ENCODE results near the gene GTF2H4.

The GTF2H4 gene

GRCh38 chr6:30942338-30943060 is 34.5 kb downstream of the GTF2H4 start:
- peak; percentile 77 for TF ChIP-seq CTCF (IDR thresholded peaks at IDR 0.05; ENCODE audit: insufficient read depth, low read length, missing control alignments)
- ChIA-PET POLR2A (no interaction called here), CTCF (interaction anchor here (0.9 to 7.0 kb wide), 36 partner anchors 9 to 250 kb away, joined by 3 to 104 read pairs (median 6); partner anchors contain the start of genes GTF2H4, SFTA2 and VARS2)
- no peak overlapping the region for H3K4me3 ChIP-seq (ENCODE audit: low read depth, low read length)
- peak; percentile 17 for DNase-seq (ENCODE audit: low read depth, low spot score)

- CTCF ChIA-PET: interaction anchor here (1.5 to 7.0 kb wide), 5 partner anchors 12 to 136 kb away, joined by 6 to 104 read pairs (median 31); partner anchors contain the start of gene VARS2
- POLR2A ChIA-PET: no interaction called here
- no peak for DNase-seq (ENCODE audit: low read depth, low spot score)
- TF ChIP-seq CTCF (IDR thresholded peaks at IDR 0.05; ENCODE audit: insufficient read depth, low read length, missing control alignments): no peak
- no peak overlapping the region for H3K4me3 ChIP-seq (ENCODE audit: low read depth, low read length)
Measured at GRCh38 chr6:30944051-30944450, 36.0 kb downstream of the GTF2H4 start.

GRCh38 chr6:30945281-30945680 is 37.3 kb downstream of the GTF2H4 start:
- ChIA-PET POLR2A (no interaction called here), CTCF (interaction anchor here (0.6 to 6.1 kb wide), 6 partner anchors 9 to 142 kb away, joined by 3 to 104 read pairs (median 6); no protein-coding TSS in a partner anchor)
- H3K4me3 ChIP-seq (ENCODE audit: low read depth, low read length): no peak overlapping the region
- no peak for DNase-seq (ENCODE audit: low read depth, low spot score)
- no peak for TF ChIP-seq CTCF (IDR thresholded peaks at IDR 0.05; ENCODE audit: insufficient read depth, low read length, missing control alignments)

- DNase-seq (ENCODE audit: low read depth, low spot score): no peak
- ChIA-PET CTCF (interaction anchor here (2.2 to 2.7 kb wide), 2 partner anchors 123 to 140 kb away, joined by 9 to 16 read pairs; no protein-coding TSS in a partner anchor), POLR2A (no interaction called here)
- no peak for TF ChIP-seq CTCF (IDR thresholded peaks at IDR 0.05; ENCODE audit: insufficient read depth, low read length, missing control alignments)
- no peak overlapping the region for H3K4me3 ChIP-seq (ENCODE audit: low read depth, low read length)
Measured at GRCh38 chr6:30947231-30947630, 39.2 kb downstream of the GTF2H4 start.

GRCh38 chr6:30948811-30949210 is 40.8 kb downstream of the GTF2H4 start:
- ChIA-PET POLR2A (no interaction called here), CTCF (interaction anchor here (1.0 to 1.9 kb wide), 3 partner anchors 120 to 131 kb away, joined by 3 to 8 read pairs (median 3); no protein-coding TSS in a partner anchor)
- TF ChIP-seq CTCF (IDR thresholded peaks at IDR 0.05; ENCODE audit: insufficient read depth, low read length, missing control alignments): no peak
- no peak overlapping the region for H3K4me3 ChIP-seq (ENCODE audit: low read depth, low read length)
- no peak for DNase-seq (ENCODE audit: low read depth, low spot score)

GRCh38 chr6:30951907-30952469 is 44.0 kb downstream of the GTF2H4 start:
- CTCF ChIA-PET: interaction anchor here (1.0 kb wide), 1 partner anchor 9 kb away, joined by 8 read pairs; no protein-coding TSS in a partner anchor
- no peak for TF ChIP-seq CTCF (IDR thresholded peaks at IDR 0.05; ENCODE audit: insufficient read depth, low read length, missing control alignments)

More at GRCh38 chr6:30951907-30952469, 44.0 kb downstream of the GTF2H4 start:
- no peak for DNase-seq (ENCODE audit: low read depth, low spot score)
- POLR2A ChIA-PET: no interaction called here
- H3K4me3 ChIP-seq (ENCODE audit: low read depth, low read length): no peak overlapping the region
